ENCODE data around the gene PABPN1L. TPM values are rescaled to one million over a fixed set of nuclear protein-coding genes. Genes with fewer than 3 reads are reported as not detected.

Gene PABPN1L
- total and polyA plus RNA-seq, 2 of the 8 experiments (the other 6 are each of a cell fraction or from before 2014, with no cell fraction given), result not detected

GRCh38 chr16:88886420-88886844 is 20.0 kb upstream of the PABPN1L start (continued):
- no peak for TF ChIP-seq CHD7 (IDR thresholded peaks at IDR 0.05; ENCODE audit: insufficient replicate concordance, low read length)
- no peak for TF ChIP-seq PHF8 (conservative IDR thresholded peaks at IDR 0.05; ENCODE audit: low read depth, low read length)
- no peak for TF ChIP-seq JUND (IDR thresholded peaks at IDR 0.05; ENCODE audit: low read length)
- no peak for TF ChIP-seq CREB1 (IDR thresholded peaks at IDR 0.05)
- no peak for TF ChIP-seq POLR2AphosphoS5 (IDR thresholded peaks at IDR 0.05; ENCODE audit: low read depth, low read length)

All from H1 (cell line).